ENCODE results near the gene PORCN.

PORCN gene

DNA sequence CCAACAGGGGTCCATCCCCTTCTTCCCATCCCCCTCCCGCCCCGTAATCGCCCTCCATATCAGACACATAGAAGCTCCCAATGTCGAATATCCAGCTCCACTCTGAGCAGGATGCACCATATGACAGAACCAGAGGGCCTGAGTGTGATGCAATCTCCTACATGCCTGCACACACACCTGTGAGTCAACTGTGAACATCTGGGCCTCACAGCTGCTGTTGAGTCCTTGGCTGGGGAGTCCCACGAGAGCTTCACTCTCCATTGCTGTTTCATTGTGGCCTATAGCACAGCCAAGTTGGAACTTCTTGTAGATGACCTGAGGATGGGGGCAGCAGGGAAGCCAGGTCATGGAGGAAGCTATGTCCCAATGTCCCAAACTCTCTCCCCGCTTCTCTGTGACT is 47.0 kb upstream of the PORCN start:
- Histone ChIP-seq H3K36me3 (ENCODE audit: insufficient read depth) (no peaks in the 10 kb centered on the region), H3K27ac (no peak overlapping the region), H4K20me1 (ENCODE audit: insufficient read depth) (no peaks in the 10 kb centered on the region)

DNA sequence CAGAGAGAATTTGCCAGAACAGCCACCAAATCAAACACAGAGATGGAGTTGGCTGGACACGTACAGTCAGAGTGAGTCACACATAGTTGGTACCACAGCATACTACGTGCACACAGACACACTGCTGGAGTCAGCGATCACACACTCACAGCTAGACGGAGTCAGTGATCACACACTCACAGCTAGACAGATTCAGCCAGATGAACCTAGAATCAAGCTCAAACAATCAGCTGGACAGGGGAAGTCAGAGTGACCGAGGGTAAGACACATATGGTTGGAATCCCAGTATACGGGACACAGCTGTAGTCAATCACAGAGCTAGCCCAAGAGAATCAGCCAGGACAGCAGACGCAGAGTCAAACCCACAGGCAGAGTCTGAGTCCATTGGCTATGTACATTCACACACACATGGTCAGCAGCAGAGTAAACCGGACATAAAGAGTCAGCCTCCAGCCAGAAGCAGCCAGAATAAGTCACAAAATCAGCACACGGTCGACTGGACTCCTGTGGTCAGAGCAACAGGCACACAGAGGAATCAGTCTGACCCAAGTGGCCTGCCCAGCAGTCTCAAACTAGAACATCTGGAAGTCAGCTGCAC is 43.4 kb upstream of the PORCN start:
- Histone ChIP-seq H3K4me2 (peak overlapping the region; percentile 21; the same call in 1 of the 2 replicates), H2AFZ (ENCODE audit: low read depth) (no peak overlapping the region), H4K20me1 (ENCODE audit: insufficient read depth) (no peaks in the 10 kb centered on the region), H3K27me3 (ENCODE audit: insufficient read depth, low read depth) (no peaks in the 10 kb centered on the region), H3K79me2 (ENCODE audit: insufficient read depth, low read depth) (peaks cover 49% of the 10 kb centered on the region), H3K4me3 (IDR thresholded peaks at IDR 0.05; ENCODE audit: insufficient read depth, low read depth, low read length) (no peak overlapping the region), H3K27ac (no peak overlapping the region), H3K9ac (no peak overlapping the region), H3K4me1 (ENCODE audit: low read depth, poor library complexity, severe bottlenecking) (peaks cover 21% of the 10 kb centered on the region), H3K36me3 (ENCODE audit: insufficient read depth) (no peaks in the 10 kb centered on the region)
- TF ChIP-seq, protein P1, sequence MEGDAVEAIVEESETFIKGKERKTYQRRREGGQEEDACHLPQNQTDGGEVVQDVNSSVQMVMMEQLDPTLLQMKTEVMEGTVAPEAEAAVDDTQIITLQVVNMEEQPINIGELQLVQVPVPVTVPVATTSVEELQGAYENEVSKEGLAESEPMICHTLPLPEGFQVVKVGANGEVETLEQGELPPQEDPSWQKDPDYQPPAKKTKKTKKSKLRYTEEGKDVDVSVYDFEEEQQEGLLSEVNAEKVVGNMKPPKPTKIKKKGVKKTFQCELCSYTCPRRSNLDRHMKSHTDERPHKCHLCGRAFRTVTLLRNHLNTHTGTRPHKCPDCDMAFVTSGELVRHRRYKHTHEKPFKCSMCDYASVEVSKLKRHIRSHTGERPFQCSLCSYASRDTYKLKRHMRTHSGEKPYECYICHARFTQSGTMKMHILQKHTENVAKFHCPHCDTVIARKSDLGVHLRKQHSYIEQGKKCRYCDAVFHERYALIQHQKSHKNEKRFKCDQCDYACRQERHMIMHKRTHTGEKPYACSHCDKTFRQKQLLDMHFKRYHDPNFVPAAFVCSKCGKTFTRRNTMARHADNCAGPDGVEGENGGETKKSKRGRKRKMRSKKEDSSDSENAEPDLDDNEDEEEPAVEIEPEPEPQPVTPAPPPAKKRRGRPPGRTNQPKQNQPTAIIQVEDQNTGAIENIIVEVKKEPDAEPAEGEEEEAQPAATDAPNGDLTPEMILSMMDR (conservative IDR thresholded peaks at IDR 0.05; ENCODE audit: low read depth, low read length) = no peak

More for the DNA sequence above, 47.0 kb upstream of the PORCN start:
- Histone ChIP-seq H3K79me2 (ENCODE audit: insufficient read depth, low read depth) (peaks cover 27% of the 10 kb centered on the region), H3K9ac (no peak overlapping the region), H3K27me3 (ENCODE audit: insufficient read depth, low read depth) (no peaks in the 10 kb centered on the region), H3K4me2 (no peak overlapping the region), H2AFZ (ENCODE audit: low read depth) (no peak overlapping the region), H3K4me1 (ENCODE audit: low read depth, poor library complexity, severe bottlenecking) (peaks cover 13% of the 10 kb centered on the region), H3K4me3 (IDR thresholded peaks at IDR 0.05; ENCODE audit: insufficient read depth, low read depth, low read length) (no peak overlapping the region)
- TF ChIP-seq, protein P1 (conservative IDR thresholded peaks at IDR 0.05; ENCODE audit: low read depth, low read length) = no peak

DNA sequence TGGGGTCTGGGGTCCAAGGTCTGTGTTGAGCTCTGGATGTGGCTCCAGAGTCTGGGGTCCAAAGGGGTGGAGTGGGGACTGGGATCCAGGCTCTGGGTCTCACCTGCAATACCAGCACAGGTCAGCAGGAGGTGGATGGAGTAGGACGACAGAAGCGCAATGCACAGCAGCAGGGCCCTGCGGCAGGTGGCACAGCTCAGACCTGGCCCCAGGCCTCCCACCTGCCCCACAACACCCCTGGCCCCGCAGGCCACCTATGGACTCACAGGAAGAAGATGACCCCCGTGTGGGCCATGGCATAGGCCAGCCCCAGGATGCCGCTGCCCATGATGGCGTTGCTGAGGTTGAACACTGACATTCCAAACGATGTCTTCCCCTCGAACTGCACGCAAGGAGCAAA is 42.1 kb upstream of the PORCN start:
- Histone ChIP-seq H2AFZ (ENCODE audit: low read depth) (no peak overlapping the region), H3K4me1 (ENCODE audit: low read depth, poor library complexity, severe bottlenecking) (peaks cover 21% of the 10 kb centered on the region), H3K36me3 (ENCODE audit: insufficient read depth) (no peaks in the 10 kb centered on the region), H3K79me2 (ENCODE audit: insufficient read depth, low read depth) (peaks cover 49% of the 10 kb centered on the region), H3K9ac (peak overlapping the region; percentile 94; the same call in 1 of the 2 replicates), H3K27ac (no peak overlapping the region), H3K27me3 (ENCODE audit: insufficient read depth, low read depth) (no peaks in the 10 kb centered on the region), H3K4me3 (IDR thresholded peaks at IDR 0.05; ENCODE audit: insufficient read depth, low read depth, low read length) (no peak overlapping the region), H4K20me1 (ENCODE audit: insufficient read depth) (no peaks in the 10 kb centered on the region), H3K4me2 (peak overlapping the region; percentile 73; the same call in 1 of the 2 replicates)
- TF ChIP-seq, protein P1 (conservative IDR thresholded peaks at IDR 0.05; ENCODE audit: low read depth, low read length) = peak; percentile 32; the same call in 1 of the 2 replicates

DNA sequence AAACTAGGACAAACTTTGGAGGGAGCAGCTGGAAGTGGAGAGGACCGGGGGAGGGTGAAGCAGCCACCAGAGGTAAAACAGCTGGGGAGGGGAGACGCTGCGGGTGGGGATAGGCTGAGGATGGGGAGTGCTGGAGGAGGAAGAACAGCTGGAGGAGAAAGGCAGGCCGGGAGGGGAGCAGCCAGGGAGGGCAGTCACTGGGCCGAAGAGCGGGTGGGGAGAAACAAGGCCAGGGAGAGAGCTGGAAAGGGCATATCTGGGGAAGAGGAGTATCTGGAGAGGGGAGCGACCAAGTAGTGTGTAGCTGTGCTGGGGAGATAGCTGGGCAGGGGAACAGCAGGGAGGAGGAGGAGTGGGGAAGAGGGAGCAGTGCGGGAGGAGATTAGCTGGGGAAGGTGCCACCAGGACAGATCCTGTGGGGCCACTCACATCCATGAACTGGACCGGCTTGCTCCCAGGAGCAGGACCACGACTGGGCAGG is 41.5 kb upstream of the PORCN start:
- no peaks in the 10 kb centered on the region for H4K20me1 ChIP-seq (ENCODE audit: insufficient read depth)
- no peaks in the 10 kb centered on the region for H3K36me3 ChIP-seq (ENCODE audit: insufficient read depth)
- no peak overlapping the region for H2AFZ ChIP-seq (ENCODE audit: low read depth)
- peaks cover 49% of the 10 kb centered on the region for H3K79me2 ChIP-seq (ENCODE audit: insufficient read depth, low read depth)
- H3K4me2 ChIP-seq = peak overlapping the region; percentile 73; the same call in 1 of the 2 replicates
- H3K4me1 ChIP-seq (ENCODE audit: low read depth, poor library complexity, severe bottlenecking) = peaks cover 21% of the 10 kb centered on the region
- TF ChIP-seq, protein P1 (conservative IDR thresholded peaks at IDR 0.05; ENCODE audit: low read depth, low read length) = no peak
- peak overlapping the region; percentile 83 for H3K27ac ChIP-seq
- H3K27me3 ChIP-seq (ENCODE audit: insufficient read depth, low read depth) = no peaks in the 10 kb centered on the region
- peak overlapping the region; percentile 94 for H3K9ac ChIP-seq
- no peak overlapping the region for H3K4me3 ChIP-seq (IDR thresholded peaks at IDR 0.05; ENCODE audit: insufficient read depth, low read depth, low read length)

Data from KMS-11 (cell line).